Retinal pigment epithelial cell (primary cell): ENCODE results near the gene BCAP29.

Experiments used
- DNase-seq: peaks from one replicate; pipeline ENCODE4 v3.0.0-alpha.2; 2010; ENCODE audit warnings: low read depth
- H3K4me3 ChIP-seq: 2 replicates; pipeline ENCODE4 v1.5.1; 2011; ENCODE audit warnings: mild to moderate bottlenecking, low read length, control low read depth, moderate library complexity
- CTCF ChIP-seq: conservative IDR thresholded peaks from 2 replicates; pipeline ENCODE4 v1.5.1; 2011; ENCODE audit warnings: low read depth, low read length, control low read depth, inconsistent platforms

Gene BCAP29

GRCh38 chr7:107564553-107565298 lies 15.3 kb upstream of the BCAP29 start:
- H3K4me3 ChIP-seq, result peak overlapping the region; percentile 92
- peak; percentile 60 for DNase-seq
- TF ChIP-seq CTCF, result peak; percentile 3

GRCh38 chr7:107570298-107570697 lies 9.7 kb upstream of the BCAP29 start:
- no peak overlapping the region for H3K4me3 ChIP-seq
- no peak for DNase-seq
- no peak for TF ChIP-seq CTCF

- DNase-seq, result no peak
- no peak for TF ChIP-seq CTCF
- no peak overlapping the region for H3K4me3 ChIP-seq
Measured at GRCh38 chr7:107573537-107573936, 6.5 kb upstream of the BCAP29 start.

GRCh38 chr7:107579554-107579884 lies 527 bp upstream of the BCAP29 start:
- peak overlapping the region; percentile 87 for H3K4me3 ChIP-seq
- no peak for TF ChIP-seq CTCF

GRCh38 chr7:107580716-107581383 lies 804 bp downstream of the BCAP29 start:
- no peak for DNase-seq
- peak overlapping the region; percentile 87 for H3K4me3 ChIP-seq
- no peak for TF ChIP-seq CTCF

More at GRCh38 chr7:107579554-107579884, 527 bp upstream of the BCAP29 start:
- DNase-seq, result no peak

- no peak for TF ChIP-seq CTCF
- no peak for DNase-seq
- no peak overlapping the region for H3K4me3 ChIP-seq
Measured at GRCh38 chr7:107581387-107582013, 1.5 kb downstream of the BCAP29 start.
